ENCODE measurements around the gene MAGI2.

MAGI2 gene

DNA sequence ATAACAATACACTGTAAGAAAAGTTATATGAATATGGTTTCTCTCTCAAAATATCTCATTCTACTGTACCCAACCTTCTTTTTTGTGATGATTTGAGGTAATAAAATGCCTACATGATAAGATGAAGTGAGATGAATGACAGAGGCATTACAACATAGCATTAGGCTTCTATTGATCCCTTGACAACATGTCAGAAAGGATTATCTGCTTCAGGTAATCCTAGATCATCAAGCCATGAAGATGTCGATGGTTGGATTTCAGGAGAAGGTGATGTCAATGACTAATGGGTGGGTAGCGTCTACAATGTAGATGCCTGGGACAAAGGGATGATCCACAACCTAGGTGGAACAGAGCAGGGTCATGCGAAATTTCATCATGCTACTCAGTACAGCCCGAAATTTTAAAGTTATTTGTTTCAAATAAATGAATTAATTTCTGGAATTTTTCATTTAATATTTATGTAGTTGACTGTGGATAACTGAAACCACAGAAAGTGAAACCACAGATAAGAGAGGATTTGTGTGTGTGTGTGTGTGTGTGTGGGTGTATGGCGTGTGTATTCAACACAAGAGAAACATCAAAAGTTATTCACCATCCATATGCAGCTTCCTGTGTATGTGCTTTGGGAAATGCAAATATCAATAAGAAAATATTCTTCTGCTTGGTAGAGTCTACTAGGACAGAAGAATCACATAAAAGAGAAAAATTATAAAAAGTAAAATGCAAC lies 77.0 kb downstream of the MAGI2 start:
- DNase-seq (ENCODE audit: extremely low spot score) = no peak
- TF ChIP-seq, protein P1, sequence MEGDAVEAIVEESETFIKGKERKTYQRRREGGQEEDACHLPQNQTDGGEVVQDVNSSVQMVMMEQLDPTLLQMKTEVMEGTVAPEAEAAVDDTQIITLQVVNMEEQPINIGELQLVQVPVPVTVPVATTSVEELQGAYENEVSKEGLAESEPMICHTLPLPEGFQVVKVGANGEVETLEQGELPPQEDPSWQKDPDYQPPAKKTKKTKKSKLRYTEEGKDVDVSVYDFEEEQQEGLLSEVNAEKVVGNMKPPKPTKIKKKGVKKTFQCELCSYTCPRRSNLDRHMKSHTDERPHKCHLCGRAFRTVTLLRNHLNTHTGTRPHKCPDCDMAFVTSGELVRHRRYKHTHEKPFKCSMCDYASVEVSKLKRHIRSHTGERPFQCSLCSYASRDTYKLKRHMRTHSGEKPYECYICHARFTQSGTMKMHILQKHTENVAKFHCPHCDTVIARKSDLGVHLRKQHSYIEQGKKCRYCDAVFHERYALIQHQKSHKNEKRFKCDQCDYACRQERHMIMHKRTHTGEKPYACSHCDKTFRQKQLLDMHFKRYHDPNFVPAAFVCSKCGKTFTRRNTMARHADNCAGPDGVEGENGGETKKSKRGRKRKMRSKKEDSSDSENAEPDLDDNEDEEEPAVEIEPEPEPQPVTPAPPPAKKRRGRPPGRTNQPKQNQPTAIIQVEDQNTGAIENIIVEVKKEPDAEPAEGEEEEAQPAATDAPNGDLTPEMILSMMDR (IDR thresholded peaks at IDR 0.05; ENCODE audit: control extremely low read depth, extremely low read depth, low read depth, missing control alignments) = no peak
- ChIA-PET POLR2A (no interaction called here), CTCF (interaction anchor here (1.2 kb wide), 1 partner anchor 11 kb away, joined by 4 read pairs; no protein-coding TSS in a partner anchor)

DNA sequence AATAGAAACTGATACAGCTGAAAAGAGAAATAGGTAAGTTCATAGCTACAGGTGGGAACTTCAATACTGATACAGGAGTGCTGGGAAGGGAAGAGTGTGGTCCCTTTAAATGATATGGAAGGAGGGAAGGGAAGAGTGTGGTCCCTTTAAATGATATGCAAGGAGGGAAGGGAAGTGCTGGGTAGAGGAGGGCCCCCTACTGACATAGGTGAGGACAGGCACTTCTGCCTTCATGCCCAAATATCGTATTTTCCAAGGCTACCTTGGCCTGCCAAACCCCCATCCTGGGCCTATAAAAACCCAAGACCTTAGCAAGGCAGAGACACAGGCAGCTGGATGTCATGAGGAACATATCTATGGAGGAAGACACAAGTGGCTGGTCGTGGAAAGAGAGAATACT lies 92.3 kb downstream of the MAGI2 start:
- ChIA-PET POLR2A (no interaction called here), CTCF (no interaction called here)
- TF ChIP-seq, protein P1 (IDR thresholded peaks at IDR 0.05; ENCODE audit: control extremely low read depth, extremely low read depth, low read depth, missing control alignments) = no peak
- DNase-seq (ENCODE audit: extremely low spot score) = no peak

DNA sequence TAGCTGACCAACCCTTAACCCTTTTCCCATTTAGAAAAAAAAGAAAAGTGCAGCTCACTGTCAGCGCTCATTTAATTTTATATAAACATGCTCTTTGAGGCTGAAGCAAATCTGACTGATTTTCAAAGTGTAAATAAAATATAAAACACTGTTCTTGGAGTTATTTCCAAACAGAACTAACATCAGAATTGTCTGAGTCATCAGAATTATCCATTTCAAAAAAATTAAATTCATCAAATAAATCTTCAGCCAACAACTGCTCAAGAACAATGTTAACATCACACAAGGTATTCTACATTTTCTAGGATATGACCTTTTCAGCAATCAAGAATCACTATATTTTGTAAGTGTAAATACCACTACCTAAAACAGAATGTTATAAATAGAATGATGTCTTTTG lies 93.6 kb downstream of the MAGI2 start:
- DNase-seq (ENCODE audit: extremely low spot score) = no peak
- CTCF ChIA-PET = no interaction called here
- TF ChIP-seq, protein P1 (IDR thresholded peaks at IDR 0.05; ENCODE audit: control extremely low read depth, extremely low read depth, low read depth, missing control alignments) = no peak
- POLR2A ChIA-PET = no interaction called here

DNA sequence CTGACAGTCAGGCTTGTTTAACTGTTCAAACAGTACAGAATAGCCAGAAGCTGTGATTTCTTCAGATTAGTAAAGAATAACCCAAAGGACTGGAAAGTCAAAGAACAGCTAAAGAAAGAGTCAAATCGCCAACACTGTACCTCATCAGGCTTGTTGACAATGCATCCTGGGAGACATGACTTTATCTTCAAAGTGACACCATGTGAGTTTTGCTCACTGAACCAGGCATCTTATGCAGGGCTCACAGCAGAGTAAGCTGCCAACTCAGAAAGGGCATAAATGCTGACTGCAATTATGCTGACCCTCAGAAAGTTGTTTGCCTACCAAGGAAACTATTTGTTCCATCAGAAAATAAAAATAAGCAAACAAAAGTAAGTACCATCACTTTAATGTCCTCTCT lies 96.4 kb downstream of the MAGI2 start:
- CTCF ChIA-PET = interaction anchor here (1.3 kb wide), 1 partner anchor 21 kb away, joined by 3 read pairs; no protein-coding TSS in a partner anchor
- POLR2A ChIA-PET = no interaction called here
- no peak for DNase-seq (ENCODE audit: extremely low spot score)
- TF ChIP-seq, protein P1 (IDR thresholded peaks at IDR 0.05; ENCODE audit: control extremely low read depth, extremely low read depth, low read depth, missing control alignments) = no peak

DNA sequence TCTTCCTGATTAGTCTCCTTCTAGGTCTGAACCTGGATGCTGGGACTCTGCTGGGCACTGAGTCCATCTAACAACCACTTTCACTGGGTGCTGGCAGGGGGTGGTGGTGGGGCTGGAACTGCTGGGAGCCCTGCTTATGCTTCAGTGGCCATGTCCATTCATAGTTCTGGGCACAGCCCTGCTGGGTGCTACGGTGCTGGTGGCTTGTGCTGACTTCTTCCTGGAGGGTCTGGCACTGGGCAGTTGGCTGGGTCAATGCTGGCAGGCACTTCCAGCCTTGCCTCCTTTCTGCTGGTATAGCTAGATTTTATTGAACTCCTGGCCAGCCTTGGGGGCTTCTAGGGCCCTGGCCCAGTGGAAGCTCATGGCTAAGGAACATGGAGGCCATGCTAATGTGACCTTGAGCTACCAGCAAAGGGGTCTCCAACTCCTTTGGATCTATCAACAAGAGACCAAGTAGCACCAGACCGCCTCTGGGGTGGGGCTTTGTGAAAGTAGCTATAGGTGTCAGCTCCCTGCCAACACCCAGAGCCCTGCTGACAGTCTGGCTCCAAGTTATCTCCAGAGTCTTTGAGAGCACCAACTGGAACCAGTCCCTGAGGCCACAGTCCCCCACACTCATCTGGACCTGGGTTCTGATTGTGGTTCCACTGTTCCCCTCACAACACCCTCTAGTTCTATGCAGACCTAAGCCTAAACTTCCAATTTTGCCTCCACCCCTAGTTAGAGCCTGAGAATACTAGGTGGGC lies 99.6 kb downstream of the MAGI2 start:
- no peak for DNase-seq (ENCODE audit: extremely low spot score)
- TF ChIP-seq, protein P1 (IDR thresholded peaks at IDR 0.05; ENCODE audit: control extremely low read depth, extremely low read depth, low read depth, missing control alignments) = no peak
- POLR2A ChIA-PET = no interaction called here
- CTCF ChIA-PET = interaction anchor here (1.0 to 2.2 kb wide), 2 partner anchors 9 to 11 kb away, joined by 5 read pairs; no protein-coding TSS in a partner anchor

DNA sequence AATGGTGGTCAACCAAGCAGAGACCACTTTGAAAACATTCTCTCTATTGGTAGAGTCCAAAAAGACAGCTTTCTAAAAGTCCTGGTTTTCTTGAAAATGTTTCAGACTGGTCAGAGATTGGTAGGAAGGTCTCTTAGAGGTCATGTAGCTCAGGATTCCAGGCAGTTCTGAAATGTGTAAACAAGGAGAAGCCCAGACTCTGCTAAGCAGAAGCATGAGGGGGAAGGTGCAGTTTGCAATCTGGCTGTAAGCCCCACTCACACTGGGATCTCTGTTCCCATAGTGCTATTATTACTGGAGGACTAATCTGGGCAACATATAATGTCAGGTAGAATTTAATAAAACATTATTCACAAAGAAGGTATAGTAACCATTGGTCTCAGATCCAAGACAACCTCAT lies 101.1 kb downstream of the MAGI2 start:
- DNase-seq (ENCODE audit: extremely low spot score) = no peak
- TF ChIP-seq, protein P1 (IDR thresholded peaks at IDR 0.05; ENCODE audit: control extremely low read depth, extremely low read depth, low read depth, missing control alignments) = no peak
- CTCF ChIA-PET = interaction anchor here (2.2 kb wide), 1 partner anchor 10 kb away, joined by 5 read pairs; no protein-coding TSS in a partner anchor
- POLR2A ChIA-PET = no interaction called here
